Measurements from ENCODE around the gene TBL1X.

- TF ChIP-seq, protein P1, sequence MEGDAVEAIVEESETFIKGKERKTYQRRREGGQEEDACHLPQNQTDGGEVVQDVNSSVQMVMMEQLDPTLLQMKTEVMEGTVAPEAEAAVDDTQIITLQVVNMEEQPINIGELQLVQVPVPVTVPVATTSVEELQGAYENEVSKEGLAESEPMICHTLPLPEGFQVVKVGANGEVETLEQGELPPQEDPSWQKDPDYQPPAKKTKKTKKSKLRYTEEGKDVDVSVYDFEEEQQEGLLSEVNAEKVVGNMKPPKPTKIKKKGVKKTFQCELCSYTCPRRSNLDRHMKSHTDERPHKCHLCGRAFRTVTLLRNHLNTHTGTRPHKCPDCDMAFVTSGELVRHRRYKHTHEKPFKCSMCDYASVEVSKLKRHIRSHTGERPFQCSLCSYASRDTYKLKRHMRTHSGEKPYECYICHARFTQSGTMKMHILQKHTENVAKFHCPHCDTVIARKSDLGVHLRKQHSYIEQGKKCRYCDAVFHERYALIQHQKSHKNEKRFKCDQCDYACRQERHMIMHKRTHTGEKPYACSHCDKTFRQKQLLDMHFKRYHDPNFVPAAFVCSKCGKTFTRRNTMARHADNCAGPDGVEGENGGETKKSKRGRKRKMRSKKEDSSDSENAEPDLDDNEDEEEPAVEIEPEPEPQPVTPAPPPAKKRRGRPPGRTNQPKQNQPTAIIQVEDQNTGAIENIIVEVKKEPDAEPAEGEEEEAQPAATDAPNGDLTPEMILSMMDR (conservative IDR thresholded peaks at IDR 0.05; ENCODE audit: low read length): no peak
- no peak for TF ChIP-seq EZH2phosphoT487 (IDR thresholded peaks at IDR 0.05; ENCODE audit: borderline replicate concordance, low read depth, low read length)
These were observed 117.0 kb downstream of the TBL1X start for GRCh38 chrX:9581771-9582385.

Measured in OCI-LY7 (cell line).